Measurements from ENCODE around the gene MBD5. TPM values are rescaled to one million over a fixed set of nuclear protein-coding genes. Genes with fewer than 3 reads are reported as not detected.

The MBD5 gene
- total RNA-seq, 1 donor from 2014 or later: 8.3 TPM

- intact Hi-C loops (cut with DNase I): no loop called here
- Histone ChIP-seq H3K36me3 (no peaks in the 10 kb centered on the region), H3K9me3 (no peaks in the 10 kb centered on the region), H3K4me1 (no peaks in the 10 kb centered on the region), H3K4me3 (no peak overlapping the region), H3K27ac (no peak overlapping the region), H3K27me3 (no peaks in the 10 kb centered on the region)
- no peak for TF ChIP-seq CTCF (IDR thresholded peaks at IDR 0.05)
- DNase-seq (ENCODE audit: low spot score in 2 of 2): no peak
These were observed 101.9 kb downstream of the MBD5 start for GRCh38 chr2:148122788-148123187.

GRCh38 chr2:148124271-148124670 lies 103.4 kb downstream of the MBD5 start:
- H3K27ac ChIP-seq: no peak overlapping the region
- intact Hi-C loops (cut with DNase I): no loop called here
- no peak overlapping the region for H3K4me3 ChIP-seq
- no peaks in the 10 kb centered on the region for H3K27me3 ChIP-seq
- no peak for TF ChIP-seq CTCF (IDR thresholded peaks at IDR 0.05)
- H3K4me1 ChIP-seq: no peaks in the 10 kb centered on the region
- H3K9me3 ChIP-seq: no peaks in the 10 kb centered on the region
- DNase-seq (ENCODE audit: low spot score in 2 of 2): no peak
- no peaks in the 10 kb centered on the region for H3K36me3 ChIP-seq

- Histone ChIP-seq H3K9me3 (no peaks in the 10 kb centered on the region), H3K36me3 (no peaks in the 10 kb centered on the region), H3K4me3 (no peak overlapping the region), H3K27ac (no peak overlapping the region), H3K4me1 (peaks cover 0 to 9% of the 10 kb centered on the region in 2 donors), H3K27me3 (no peaks in the 10 kb centered on the region)
- TF ChIP-seq CTCF (IDR thresholded peaks at IDR 0.05): no peak
- no peak for DNase-seq (ENCODE audit: low spot score in 2 of 2)
- intact Hi-C loops (cut with DNase I): loop anchor here (10.0 kb wide), 1 partner anchor 374 kb away; no protein-coding TSS in a partner anchor
These were observed 109.7 kb downstream of the MBD5 start for GRCh38 chr2:148130581-148130980.

- no peak for DNase-seq (ENCODE audit: low spot score in 2 of 2)
- Histone ChIP-seq H3K4me3 (no peak overlapping the region), H3K9me3 (no peaks in the 10 kb centered on the region), H3K27ac (no peak overlapping the region), H3K27me3 (no peaks in the 10 kb centered on the region), H3K36me3 (no peaks in the 10 kb centered on the region), H3K4me1 (peaks cover 0 to 9% of the 10 kb centered on the region in 2 donors)
- TF ChIP-seq CTCF (IDR thresholded peaks at IDR 0.05): no peak
- intact Hi-C loops (cut with DNase I): loop anchor here (10.0 kb wide), 1 partner anchor 372 kb away; no protein-coding TSS in a partner anchor
These were observed 111.5 kb downstream of the MBD5 start for GRCh38 chr2:148132412-148132811.

GRCh38 chr2:148135705-148136104 lies 114.8 kb downstream of the MBD5 start:
- intact Hi-C loops (cut with DNase I): loop anchor here (10.0 kb wide), 1 partner anchor 369 kb away; no protein-coding TSS in a partner anchor
- Histone ChIP-seq H3K4me3 (no peak overlapping the region), H3K27me3 (no peaks in the 10 kb centered on the region), H3K4me1 (peaks cover 0 to 7% of the 10 kb centered on the region in 2 donors), H3K9me3 (no peaks in the 10 kb centered on the region), H3K36me3 (no peaks in the 10 kb centered on the region), H3K27ac (no peak overlapping the region)
- no peak for DNase-seq (ENCODE audit: low spot score in 2 of 2)
- no peak for TF ChIP-seq CTCF (IDR thresholded peaks at IDR 0.05)

GRCh38 chr2:148136441-148136840 lies 115.5 kb downstream of the MBD5 start:
- Histone ChIP-seq H3K36me3 (no peaks in the 10 kb centered on the region), H3K27ac (no peak overlapping the region), H3K9me3 (no peaks in the 10 kb centered on the region), H3K4me3 (no peak overlapping the region), H3K27me3 (no peaks in the 10 kb centered on the region), H3K4me1 (peaks cover 0 to 6% of the 10 kb centered on the region in 2 donors)
- intact Hi-C loops (cut with DNase I): loop anchor here (10.0 kb wide), 1 partner anchor 368 kb away; no protein-coding TSS in a partner anchor
- TF ChIP-seq CTCF (IDR thresholded peaks at IDR 0.05): no peak
- no peak for DNase-seq (ENCODE audit: low spot score in 2 of 2)

Measured in ascending aorta (tissue), 2 donors.